ENCODE results near the gene KCNH2. TPM values are rescaled to one million over a fixed set of nuclear protein-coding genes. Genes with fewer than 3 reads are reported as not detected.

The KCNH2 gene
- total RNA-seq, 1 donor from 2014 or later = 3.6 TPM

DNA sequence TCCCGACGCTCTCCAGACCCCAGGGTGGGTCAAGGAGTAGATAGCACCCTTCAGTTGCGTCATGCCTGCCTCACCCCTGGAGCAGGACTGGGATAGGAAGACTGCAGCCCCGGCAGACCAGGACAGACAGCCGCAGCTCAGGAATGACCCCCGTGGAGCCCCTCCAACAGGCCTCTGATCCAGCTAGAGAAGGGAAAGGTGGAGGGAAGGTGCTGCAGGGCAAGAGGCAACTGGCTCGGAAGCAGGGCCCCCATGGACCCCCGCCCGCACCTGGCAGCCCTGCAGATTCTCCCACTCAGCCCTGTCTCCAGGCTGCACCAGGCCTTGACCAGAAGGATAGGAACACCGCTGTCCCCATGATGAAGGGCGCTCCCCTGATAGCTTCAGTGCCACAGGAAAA lies 7.7 kb downstream of the KCNH2 start:
- no peaks in the 10 kb centered on the region for H3K9me3 ChIP-seq
- no peak for DNase-seq
- H3K36me3 ChIP-seq = no peaks in the 10 kb centered on the region
- ATAC-seq = no peak
- peaks cover 15% of the 10 kb centered on the region for H3K4me1 ChIP-seq
- no peak overlapping the region for H3K27ac ChIP-seq
- H3K4me3 ChIP-seq = no peak overlapping the region
- peaks cover 18% of the 10 kb centered on the region for H3K27me3 ChIP-seq
- intact Hi-C loops (cut with DNase I) = no loop called here
- TF ChIP-seq, protein P1, sequence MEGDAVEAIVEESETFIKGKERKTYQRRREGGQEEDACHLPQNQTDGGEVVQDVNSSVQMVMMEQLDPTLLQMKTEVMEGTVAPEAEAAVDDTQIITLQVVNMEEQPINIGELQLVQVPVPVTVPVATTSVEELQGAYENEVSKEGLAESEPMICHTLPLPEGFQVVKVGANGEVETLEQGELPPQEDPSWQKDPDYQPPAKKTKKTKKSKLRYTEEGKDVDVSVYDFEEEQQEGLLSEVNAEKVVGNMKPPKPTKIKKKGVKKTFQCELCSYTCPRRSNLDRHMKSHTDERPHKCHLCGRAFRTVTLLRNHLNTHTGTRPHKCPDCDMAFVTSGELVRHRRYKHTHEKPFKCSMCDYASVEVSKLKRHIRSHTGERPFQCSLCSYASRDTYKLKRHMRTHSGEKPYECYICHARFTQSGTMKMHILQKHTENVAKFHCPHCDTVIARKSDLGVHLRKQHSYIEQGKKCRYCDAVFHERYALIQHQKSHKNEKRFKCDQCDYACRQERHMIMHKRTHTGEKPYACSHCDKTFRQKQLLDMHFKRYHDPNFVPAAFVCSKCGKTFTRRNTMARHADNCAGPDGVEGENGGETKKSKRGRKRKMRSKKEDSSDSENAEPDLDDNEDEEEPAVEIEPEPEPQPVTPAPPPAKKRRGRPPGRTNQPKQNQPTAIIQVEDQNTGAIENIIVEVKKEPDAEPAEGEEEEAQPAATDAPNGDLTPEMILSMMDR (IDR thresholded peaks at IDR 0.05) = no peak

DNA sequence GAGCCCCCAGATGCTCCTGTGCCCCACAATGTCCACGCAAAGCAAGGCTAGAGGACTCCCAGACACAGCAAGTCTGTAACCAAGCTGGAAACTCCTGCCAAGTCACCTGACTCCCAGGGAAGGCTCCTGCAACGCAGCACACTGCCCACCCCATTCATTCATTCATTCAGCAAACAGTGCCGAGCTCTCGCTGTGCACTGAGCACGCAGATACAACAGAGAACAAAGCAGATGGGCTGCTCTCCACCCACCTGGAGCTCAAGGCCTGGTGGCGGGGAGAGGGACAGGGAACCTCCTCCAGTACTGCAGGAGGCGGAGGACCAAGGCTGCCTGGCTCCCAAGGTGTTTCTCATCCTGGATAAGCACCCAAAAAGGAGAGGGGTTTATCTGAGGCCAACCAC lies 8.6 kb downstream of the KCNH2 start:
- TF ChIP-seq, protein P1 (IDR thresholded peaks at IDR 0.05) = no peak
- peaks cover 9% of the 10 kb centered on the region for H3K27me3 ChIP-seq
- intact Hi-C loops (cut with DNase I) = no loop called here
- ATAC-seq (no peak), DNase-seq (no peak)
- H3K9me3 ChIP-seq = no peaks in the 10 kb centered on the region
- no peak overlapping the region for H3K4me3 ChIP-seq
- H3K27ac ChIP-seq = no peak overlapping the region
- H3K36me3 ChIP-seq = no peaks in the 10 kb centered on the region
- peaks cover 15% of the 10 kb centered on the region for H3K4me1 ChIP-seq

DNA sequence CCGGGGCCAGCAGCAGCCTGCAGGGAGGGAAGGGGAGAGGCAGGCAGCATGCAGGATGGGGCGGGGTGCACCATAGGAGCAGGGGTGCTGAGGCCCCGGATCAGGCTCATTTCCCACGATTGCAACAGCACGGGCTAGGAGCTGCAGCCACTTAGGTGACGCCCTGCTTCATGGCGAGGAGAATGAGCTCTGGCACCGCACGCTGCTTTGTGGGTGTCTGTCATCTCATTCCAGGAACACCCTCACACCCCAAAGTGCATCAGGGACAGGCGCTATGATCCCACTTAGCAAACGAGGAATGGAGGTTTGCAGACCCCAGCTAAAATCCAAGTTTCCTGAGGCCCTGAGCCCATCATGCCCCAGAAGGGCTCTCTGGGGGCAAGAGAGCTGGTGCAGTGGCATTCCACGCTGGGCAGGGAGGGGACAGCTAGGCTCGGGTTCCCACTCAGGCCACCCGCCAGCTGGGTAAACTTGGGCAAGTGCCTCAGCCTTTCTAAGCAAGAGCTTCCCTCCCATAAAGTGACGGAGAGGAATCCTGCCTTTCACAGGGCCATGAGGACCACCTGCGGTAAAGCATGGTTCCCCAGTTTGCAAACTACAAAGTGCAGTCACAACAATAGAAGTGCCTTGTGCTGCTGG lies 9.3 kb downstream of the KCNH2 start:
- Histone ChIP-seq H3K27me3 (peaks cover 3% of the 10 kb centered on the region), H3K36me3 (no peaks in the 10 kb centered on the region), H3K4me1 (peaks cover 11% of the 10 kb centered on the region), H3K9me3 (no peaks in the 10 kb centered on the region), H3K4me3 (no peak overlapping the region), H3K27ac (no peak overlapping the region)
- peak; percentile 35 for ATAC-seq
- TF ChIP-seq, protein P1 (IDR thresholded peaks at IDR 0.05) = no peak
- no peak for DNase-seq
- intact Hi-C loops (cut with DNase I) = no loop called here

DNA sequence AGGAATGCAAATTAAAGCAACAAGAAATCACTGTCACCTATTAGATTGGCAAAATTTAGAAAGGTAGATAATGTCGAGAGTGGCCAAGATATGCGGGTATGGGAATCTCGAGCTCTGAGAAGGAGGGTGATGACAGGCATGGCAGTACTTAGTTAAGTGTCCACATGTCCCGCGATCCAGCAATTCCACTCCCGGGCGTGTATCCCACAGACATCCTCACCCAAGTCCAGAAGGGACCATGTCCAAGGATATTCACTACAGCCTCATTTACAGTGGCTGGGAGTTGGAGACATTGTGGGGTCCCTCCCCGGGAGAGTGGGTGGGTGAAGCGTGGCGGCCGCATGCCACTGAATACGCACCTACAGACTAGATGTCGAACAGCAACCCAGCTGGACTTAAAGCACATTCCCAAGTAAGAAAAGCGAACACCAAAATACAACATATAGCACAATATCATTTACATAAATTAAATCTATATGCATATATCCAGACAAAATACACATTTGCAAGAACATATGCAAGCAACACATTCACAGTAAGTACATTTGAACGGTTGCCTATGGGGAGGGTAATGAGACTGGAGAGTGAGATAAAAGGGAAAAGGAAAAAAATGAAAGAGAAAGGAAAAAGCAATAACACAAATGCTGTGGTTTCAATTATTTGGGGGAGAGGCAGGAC lies 9.9 kb downstream of the KCNH2 start:
- Histone ChIP-seq H3K4me1 (peaks cover 12% of the 10 kb centered on the region), H3K4me3 (no peak overlapping the region), H3K9me3 (no peaks in the 10 kb centered on the region), H3K27ac (no peak overlapping the region), H3K27me3 (no peaks in the 10 kb centered on the region), H3K36me3 (no peaks in the 10 kb centered on the region)
- TF ChIP-seq, protein P1 (IDR thresholded peaks at IDR 0.05) = no peak
- ATAC-seq (no peak), DNase-seq (no peak)
- intact Hi-C loops (cut with DNase I) = no loop called here

- Histone ChIP-seq H3K4me3 (no peak overlapping the region), H3K9me3 (no peaks in the 10 kb centered on the region), H3K4me1 (peaks cover 19% of the 10 kb centered on the region), H3K27me3 (no peaks in the 10 kb centered on the region), H3K27ac (no peak overlapping the region), H3K36me3 (no peaks in the 10 kb centered on the region)
- intact Hi-C loops (cut with DNase I) = no loop called here
- TF ChIP-seq, protein P1 (IDR thresholded peaks at IDR 0.05) = no peak
- ATAC-seq = no peak
- no peak for DNase-seq
These were observed 10.8 kb downstream of the KCNH2 start for GRCh38 chr7:150967349-150967748.

Measured in upper lobe of right lung (tissue), 1 donor.